ENCODE measurements around the gene SHISA7.

GRCh38 chr19:55426042-55426441, 17.1 kb downstream of the SHISA7 start:
- TF ChIP-seq CTCF (IDR thresholded peaks at IDR 0.05): no peak
- no peak for TF ChIP-seq EZH2 (IDR thresholded peaks at IDR 0.05)
